HG03558 (cell line): ENCODE results near the gene TOM1L2.
"Not testable (repeated sequence)": the region's sequence is repeated elsewhere in the genome, so short reads cannot be mapped to it uniquely, and the experiment has no call there.

ENCODE experiments used
- ATAC-seq: cut with Tn5 transposase; IDR thresholded peaks from one replicate; pipeline ENCODE4 v1.9.1; 2021; ENCODE audit warnings: moderate number of reproducible peaks; ENCODE audit not compliant: unreplicated experiment; ENCODE audit errors: extremely low read depth

The TOM1L2 gene

GRCh38 chr17:17814162-17815061 lies 157.8 kb downstream of the TOM1L2 start:
- no peak for ATAC-seq

- no peak for ATAC-seq
These were observed 158.5 kb downstream of the TOM1L2 start for GRCh38 chr17:17813725-17814095.

- ATAC-seq: no peak
These were observed 159.0 kb downstream of the TOM1L2 start for GRCh38 chr17:17813055-17813724.

DNA sequence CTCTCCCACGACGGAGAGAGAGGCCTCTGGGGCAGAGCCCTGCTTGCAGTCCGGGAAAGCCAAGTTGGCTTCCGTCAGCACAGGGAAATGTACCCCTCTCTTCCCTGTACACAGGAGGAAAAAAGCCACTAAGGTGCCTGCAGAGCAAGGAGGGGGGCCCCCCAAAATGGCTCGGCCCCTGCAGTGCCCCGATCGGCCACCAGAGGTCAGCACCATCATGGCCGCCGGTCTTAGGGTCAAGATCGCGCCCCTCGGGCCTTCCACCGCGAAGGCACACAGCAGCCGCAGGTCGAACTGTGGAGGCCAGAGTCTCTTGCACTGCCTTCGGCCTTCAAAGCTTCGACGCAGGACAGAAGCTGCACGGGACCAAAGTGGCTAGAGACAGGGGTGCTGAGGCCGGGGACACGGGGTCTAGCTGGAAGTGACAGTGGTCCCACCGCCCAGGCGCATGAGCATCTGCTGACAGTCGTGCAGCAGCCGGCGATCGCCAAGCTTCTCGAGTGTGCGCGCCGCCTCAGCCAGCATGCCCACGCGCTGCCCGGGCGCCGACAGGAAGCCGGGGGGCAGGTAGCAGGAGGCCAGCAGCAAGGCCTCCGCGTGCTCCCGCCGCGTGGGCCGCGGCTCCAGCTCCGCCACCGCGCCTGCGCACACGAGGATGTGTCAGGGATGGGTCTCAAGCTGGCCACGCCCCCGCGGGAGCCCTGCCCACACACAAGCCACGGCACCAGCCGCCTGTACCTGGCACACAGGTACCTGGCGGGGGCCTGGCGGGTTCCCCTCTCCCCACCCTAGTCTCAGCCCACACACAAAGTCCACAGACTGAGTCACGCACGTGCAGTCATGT lies 159.8 kb downstream of the TOM1L2 start:
- no peak for ATAC-seq

GRCh38 chr17:17811381-17812210 lies 160.6 kb downstream of the TOM1L2 start:
- no peak for ATAC-seq

- ATAC-seq: no peak
These were observed 161.3 kb downstream of the TOM1L2 start for GRCh38 chr17:17810895-17811248.

GRCh38 chr17:17810084-17810894 lies 161.9 kb downstream of the TOM1L2 start:
- no peak for ATAC-seq

DNA sequence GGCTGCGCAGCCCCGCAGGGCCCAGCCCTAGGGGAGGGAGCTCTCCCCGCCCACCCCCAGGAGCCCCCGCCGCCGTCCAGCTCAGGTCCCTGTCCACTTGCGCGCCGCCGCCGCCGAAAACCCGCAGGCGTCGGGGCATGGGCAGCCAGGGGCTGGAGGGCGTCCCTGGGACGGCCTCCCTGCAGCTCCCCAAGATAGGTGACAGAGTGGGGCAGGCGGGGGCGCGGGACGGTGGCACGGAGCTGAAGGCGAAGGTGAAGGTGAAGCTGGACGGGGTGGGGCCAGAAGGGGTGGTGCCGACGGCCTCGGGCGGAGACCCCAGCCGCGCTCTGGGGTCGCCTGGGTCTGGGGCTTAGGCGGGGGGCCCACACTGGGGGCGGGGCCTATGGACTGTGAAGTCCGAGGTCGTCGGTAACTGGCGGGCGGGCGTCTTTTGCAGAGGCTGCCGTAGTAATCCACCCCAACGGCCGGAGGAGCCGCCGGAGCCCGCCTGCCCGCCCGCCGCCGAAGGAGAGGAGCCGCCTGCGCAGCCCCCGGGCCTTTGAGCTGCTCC lies 162.6 kb downstream of the TOM1L2 start:
- no peak for ATAC-seq

GRCh38 chr17:17808706-17809432 lies 163.3 kb downstream of the TOM1L2 start:
- ATAC-seq: no peak

DNA sequence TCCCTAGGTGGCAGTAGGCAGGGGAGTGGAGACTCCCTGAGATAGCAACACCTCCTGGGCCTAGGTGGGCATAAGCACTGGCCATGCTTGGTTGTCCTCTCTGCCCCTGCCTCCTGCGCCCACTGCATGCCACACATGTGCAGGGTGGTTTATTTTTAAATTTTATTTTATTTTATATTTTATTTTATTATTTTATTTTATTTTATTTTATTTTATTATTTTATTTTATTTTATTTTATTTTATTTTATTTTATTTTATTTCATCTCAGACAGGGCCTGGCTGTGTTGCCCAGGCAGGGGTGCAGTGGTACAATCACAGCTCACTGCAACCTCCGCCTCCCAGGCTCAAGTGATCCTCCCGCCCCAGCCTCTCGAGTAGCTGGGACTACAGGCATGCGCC lies 164.0 kb downstream of the TOM1L2 start:
- not testable (repeated sequence) for ATAC-seq

GRCh38 chr17:17807440-17807839 lies 164.8 kb downstream of the TOM1L2 start:
- no peak for ATAC-seq

DNA sequence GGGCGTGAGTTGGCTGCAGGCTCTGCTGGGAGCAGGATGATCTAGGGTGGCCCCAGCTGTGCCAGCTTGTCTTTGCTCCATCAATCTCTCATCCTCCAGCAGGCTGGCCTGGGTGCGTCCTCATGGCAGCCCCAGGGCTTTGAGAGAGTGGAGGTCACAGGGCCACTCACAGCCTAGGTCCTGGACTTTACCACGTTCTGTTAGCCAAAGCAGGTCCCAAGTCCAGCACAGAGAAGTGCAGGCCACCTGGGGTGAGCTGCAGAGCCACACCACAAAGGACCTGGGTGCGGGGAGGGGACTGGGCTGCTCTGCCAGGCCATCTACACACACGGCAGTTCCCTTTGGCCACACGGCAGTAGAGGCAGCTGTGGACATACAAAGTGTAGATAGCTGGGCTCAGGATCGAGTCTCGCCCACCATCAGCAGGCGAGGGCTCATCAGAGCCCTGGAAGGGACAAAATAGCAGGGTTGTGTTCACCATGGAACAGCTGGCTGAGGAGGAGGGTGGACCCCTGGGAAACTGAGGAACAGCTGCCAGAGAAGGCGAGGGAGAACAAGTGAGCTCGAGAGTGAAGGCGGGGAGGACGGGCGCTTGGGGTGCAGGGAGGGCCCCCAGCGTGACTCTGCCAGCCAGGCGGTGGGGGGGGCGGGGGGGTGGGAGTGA lies 165.5 kb downstream of the TOM1L2 start:
- ATAC-seq: no peak

- no peak for ATAC-seq
These were observed 166.2 kb downstream of the TOM1L2 start for GRCh38 chr17:17806035-17806434.

DNA sequence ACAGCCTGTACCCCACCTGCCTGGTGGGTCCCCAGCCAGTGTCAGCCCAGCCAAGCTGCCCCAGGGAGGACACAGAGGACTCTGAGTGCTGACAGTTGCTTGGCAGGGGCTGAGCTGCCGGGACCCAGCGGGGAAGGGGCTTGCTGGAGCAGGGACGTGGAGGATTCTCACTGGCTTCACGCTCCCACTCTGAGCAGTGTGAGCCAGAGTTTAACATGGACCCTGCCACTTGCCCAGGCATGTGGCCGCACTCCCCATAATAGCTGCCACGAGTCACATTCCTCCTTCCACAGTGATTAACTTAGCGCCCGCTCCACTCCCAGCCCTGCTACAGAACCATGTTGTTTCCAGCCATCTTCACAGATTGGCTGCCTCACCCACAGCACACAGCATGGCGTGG lies 166.6 kb downstream of the TOM1L2 start:
- no peak for ATAC-seq

- no peak for ATAC-seq
These were observed 168.2 kb downstream of the TOM1L2 start for GRCh38 chr17:17804007-17804406.

- ATAC-seq: no peak
These were observed 170.3 kb downstream of the TOM1L2 start for GRCh38 chr17:17801800-17802481.

DNA sequence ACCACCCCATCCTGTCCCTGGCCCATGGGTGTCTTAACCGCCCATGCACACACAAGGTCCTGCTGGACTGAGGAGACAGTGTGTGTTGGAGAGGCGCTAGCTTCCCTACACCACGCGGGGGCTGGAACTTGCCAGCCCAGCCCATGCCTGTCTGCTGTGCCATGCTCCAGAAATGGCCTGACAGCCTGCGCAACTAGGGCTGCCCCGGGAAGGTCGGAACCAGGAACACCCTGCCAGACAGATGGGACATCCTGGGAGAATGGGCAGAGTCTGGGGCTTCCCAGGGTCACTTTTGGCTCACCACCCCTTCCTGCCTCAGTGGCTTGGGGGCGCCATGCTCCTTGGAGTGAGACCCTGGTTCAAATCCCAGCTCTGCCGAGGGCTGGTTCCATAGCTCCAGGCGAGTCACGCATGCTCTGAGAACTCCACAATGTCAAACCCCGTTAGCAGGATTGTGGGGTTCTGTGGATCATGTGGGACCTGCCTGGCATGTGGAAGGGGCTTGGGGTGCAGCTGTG lies 171.6 kb downstream of the TOM1L2 start:
- no peak for ATAC-seq
